Ascending aorta (tissue), 2 donors: ENCODE results near the gene CSMD2. TPM values are rescaled to one million over a fixed set of nuclear protein-coding genes. Genes with fewer than 3 reads are reported as not detected.

Source experiments
- DNase-seq, 2 donors: peaks; one replicate each; pipeline ENCODE4 v3.0.0-alpha.2; 2019; ENCODE audit warnings: low spot score in 2 of 2
- H3K27ac ChIP-seq, 2 donors: fragments of 200-600 bp; sonication (generic); one replicate each; pipeline ENCODE4 v1.5.1; 2016 to 2017; ENCODE audit warnings: mild to moderate bottlenecking in 1 of 2
- H3K27me3 ChIP-seq: fragments of 200-600 bp; sonication (generic); one replicate; pipeline ENCODE4 v1.5.1; 2017
- H3K36me3 ChIP-seq, 2 donors: fragments of 200-600 bp; sonication (generic); one replicate each; pipeline ENCODE4 v1.5.1; 2016
- H3K4me1 ChIP-seq, 2 donors: fragments of 200-600 bp; sonication (generic); one replicate each; pipeline ENCODE4 v1.5.1; 2016 to 2017; ENCODE audit warnings: mild to moderate bottlenecking in 1 of 2
- H3K4me3 ChIP-seq, 2 donors: fragments of 200-600 bp; sonication (generic); one replicate each; pipeline ENCODE4 v1.5.1; 2016 to 2017; ENCODE audit warnings: mild to moderate bottlenecking in 1 of 2
- H3K9me3 ChIP-seq, 2 donors: fragments of 200-600 bp; sonication (generic); one replicate each; pipeline ENCODE4 v1.5.1; 2016
- CTCF ChIP-seq, 3 experiments: fragments of 200-600 bp in 2 of 3; fragments of 450-650 bp in 1 of 3; sonication (generic) in 2 of 3; IDR thresholded peaks; one replicate each; pipeline ENCODE4 v1.5.1; 2016 to 2019; ENCODE audit warnings: antibody characterized with exemption in 3 of 3, mild to moderate bottlenecking in 1 of 3, moderate library complexity in 1 of 3
- intact Hi-C: fragments of 100-400 bp; cut with DNase I; formaldehyde crosslinking; loops from one replicate; pipeline ENCODE4 v1.15.1; 2023
- total RNA-seq: library from RNA; depleted of rRNA; stranded (reverse); fragments of >200 nt; gene quantifications from one replicate; pipeline ENCODE4 v1.1.0, GENCODE V29; 2016

CSMD2 gene
- total RNA-seq, 1 donor from 2014 or later: 10.9 TPM

GRCh38 chr1:33982419-33982818 is 182.6 kb downstream of the CSMD2 start:
- no peak for TF ChIP-seq CTCF (IDR thresholded peaks at IDR 0.05)
- Histone ChIP-seq H3K4me3 (no peak overlapping the region), H3K9me3 (no peaks in the 10 kb centered on the region), H3K27ac (no peak overlapping the region), H3K36me3 (no peaks in the 10 kb centered on the region), H3K27me3 (no peaks in the 10 kb centered on the region), H3K4me1 (peaks cover 11 to 20% of the 10 kb centered on the region in 2 donors)
- no peak for DNase-seq
- intact Hi-C loops: loop anchor here (5.0 kb wide), 1 partner anchor 220 kb away; no protein-coding TSS in a partner anchor

GRCh38 chr1:33979341-33979740 is 185.7 kb downstream of the CSMD2 start:
- no peaks in the 10 kb centered on the region for H3K27me3 ChIP-seq
- H3K4me3 ChIP-seq: no peak overlapping the region
- H3K4me1 ChIP-seq: no peaks in the 10 kb centered on the region
- H3K36me3 ChIP-seq: no peaks in the 10 kb centered on the region
- H3K27ac ChIP-seq: no peak overlapping the region
- H3K9me3 ChIP-seq: no peaks in the 10 kb centered on the region
- no peak for DNase-seq
- TF ChIP-seq CTCF (IDR thresholded peaks at IDR 0.05): no peak
- intact Hi-C loops: no loop called here

- intact Hi-C loops: no loop called here
- DNase-seq: no peak
- no peak overlapping the region for H3K27ac ChIP-seq
These were observed 189.1 kb downstream of the CSMD2 start for GRCh38 chr1:33975961-33976360.

GRCh38 chr1:33973799-33974545 is 191.1 kb downstream of the CSMD2 start:
- Histone ChIP-seq H3K9me3 (no peaks in the 10 kb centered on the region), H3K36me3 (no peaks in the 10 kb centered on the region), H3K4me1 (peaks cover 0 to 4% of the 10 kb centered on the region in 2 donors), H3K27me3 (no peaks in the 10 kb centered on the region), H3K4me3 (no peak overlapping the region), H3K27ac (no peak overlapping the region)
- intact Hi-C loops: no loop called here
- TF ChIP-seq CTCF (IDR thresholded peaks at IDR 0.05): no peak
- DNase-seq: no peak

More at GRCh38 chr1:33975961-33976360, 189.1 kb downstream of the CSMD2 start:
- TF ChIP-seq CTCF (IDR thresholded peaks at IDR 0.05): no peak
- Histone ChIP-seq H3K36me3 (no peaks in the 10 kb centered on the region), H3K27me3 (no peaks in the 10 kb centered on the region), H3K4me1 (peaks cover 0 to 4% of the 10 kb centered on the region in 2 donors), H3K4me3 (no peak overlapping the region), H3K9me3 (no peaks in the 10 kb centered on the region)

GRCh38 chr1:33972676-33973395 is 192.2 kb downstream of the CSMD2 start:
- intact Hi-C loops: no loop called here
- peaks cover 0 to 4% of the 10 kb centered on the region in 2 donors for H3K4me1 ChIP-seq
- H3K27ac ChIP-seq: no peak overlapping the region
- H3K27me3 ChIP-seq: no peaks in the 10 kb centered on the region
- no peak for TF ChIP-seq CTCF (IDR thresholded peaks at IDR 0.05)
- no peaks in the 10 kb centered on the region for H3K9me3 ChIP-seq
- no peaks in the 10 kb centered on the region for H3K36me3 ChIP-seq
- DNase-seq: no peak
- H3K4me3 ChIP-seq: no peak overlapping the region
